Endothelial cell of umbilical vein (primary cell): Measurements from ENCODE around the gene CBFB.

Experiments used
- CTCF ChIP-seq, 2 donors: IDR thresholded peaks; 1 replicate in 1 of 2; 2 replicates in 1 of 2; pipeline ENCODE4 v1.5.1; 2011; ENCODE audit warnings: low read length in 2 of 2, mild to moderate bottlenecking in 2 of 2, moderate library complexity in 2 of 2, control low read depth in 1 of 2, inconsistent platforms in 1 of 2, low read depth in 1 of 2; ENCODE audit not compliant: insufficient read depth in 1 of 2; ENCODE audit errors: extremely low read depth in 1 of 2
- EZH2 ChIP-seq: IDR thresholded peaks from 2 replicates; pipeline ENCODE4 v1.6.1; 2012; ENCODE audit warnings: borderline replicate concordance, low read depth, mild to moderate bottlenecking, moderate library complexity, low read length, inconsistent platforms; ENCODE audit not compliant: severe bottlenecking
- GATA2 ChIP-seq: IDR thresholded peaks from 2 replicates; pipeline ENCODE4 v1.7.0; 2011; ENCODE audit warnings: low read depth, mild to moderate bottlenecking, moderate library complexity, mixed read lengths, low read length; ENCODE audit not compliant: insufficient read length, insufficient read depth
- JUN ChIP-seq: IDR thresholded peaks from 2 replicates; pipeline ENCODE4 v1.6.1; 2011; ENCODE audit warnings: borderline replicate concordance, low read depth; ENCODE audit not compliant: insufficient read length, insufficient read depth
- MYC ChIP-seq: IDR thresholded peaks from one replicate; pipeline ENCODE4 v1.6.1; 2011; ENCODE audit warnings: mild to moderate bottlenecking, low read depth, low read length
- POLR2A ChIP-seq: IDR thresholded peaks from 2 replicates; pipeline ENCODE4 v1.6.1; 2012; ENCODE audit warnings: low read depth, mild to moderate bottlenecking, control low read depth, low read length
- POLR2AphosphoS5 ChIP-seq: IDR thresholded peaks from 2 replicates; pipeline ENCODE4 v1.6.1; 2012; ENCODE audit warnings: low read depth, mild to moderate bottlenecking, control low read depth, low read length, moderate library complexity; ENCODE audit not compliant: insufficient read depth

- TF ChIP-seq POLR2A (no peak), POLR2AphosphoS5 (no peak), CTCF (IDR thresholded peaks at IDR 0.05; ENCODE audit: extremely low read depth in 1 of 2, insufficient read depth in 1 of 2, low read depth in 1 of 2, low read length in 2 of 2) (no peak), EZH2 (no peak), GATA2 (no peak), JUN (no peak), MYC (no peak)
Measured at GRCh38 chr16:67105246-67105645, 76.3 kb downstream of the CBFB start.
